ENCODE data around the gene SYT3.
"Not testable (repeated sequence)": the region's sequence is repeated elsewhere in the genome, so short reads cannot be mapped to it uniquely, and the experiment has no call there.

Gene SYT3

DNA sequence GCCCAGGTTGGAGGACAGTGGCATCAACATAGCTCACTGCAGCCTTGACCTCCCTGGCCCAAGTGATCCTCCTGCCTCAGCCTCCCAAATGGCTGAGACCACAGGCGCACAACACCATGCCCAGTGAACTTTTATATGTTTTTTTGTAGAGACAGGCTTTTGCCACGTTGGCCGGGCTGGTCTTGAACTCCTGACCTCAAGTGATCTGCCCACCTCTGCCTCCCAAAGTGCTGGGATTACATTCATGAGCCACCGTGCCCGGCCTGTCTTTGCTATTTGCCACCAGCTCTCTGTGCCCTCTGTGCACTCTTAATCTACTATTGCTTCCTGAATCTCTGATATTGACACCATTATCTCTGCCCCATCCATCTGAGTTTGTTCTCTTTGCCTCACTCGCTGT is 37.2 kb downstream of the SYT3 start:
- DNase-seq: no peak

DNA sequence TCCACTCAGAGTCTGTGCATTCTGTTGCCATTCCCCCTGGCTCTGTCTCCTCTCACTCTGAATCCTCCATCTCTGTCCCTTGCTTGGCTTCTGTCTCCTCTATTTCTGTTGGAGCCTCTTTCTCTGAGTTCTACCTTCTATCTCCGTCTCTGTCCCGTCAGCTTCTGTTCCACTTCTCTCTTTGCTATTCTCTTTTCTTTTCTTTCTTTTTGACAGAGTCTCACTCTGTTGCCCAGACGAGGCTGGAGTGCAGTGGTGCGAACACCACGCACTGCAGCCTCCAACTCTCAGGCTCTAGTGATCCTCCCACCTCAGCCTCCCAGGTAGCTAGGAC is 37.6 kb downstream of the SYT3 start:
- DNase-seq: no peak

DNA sequence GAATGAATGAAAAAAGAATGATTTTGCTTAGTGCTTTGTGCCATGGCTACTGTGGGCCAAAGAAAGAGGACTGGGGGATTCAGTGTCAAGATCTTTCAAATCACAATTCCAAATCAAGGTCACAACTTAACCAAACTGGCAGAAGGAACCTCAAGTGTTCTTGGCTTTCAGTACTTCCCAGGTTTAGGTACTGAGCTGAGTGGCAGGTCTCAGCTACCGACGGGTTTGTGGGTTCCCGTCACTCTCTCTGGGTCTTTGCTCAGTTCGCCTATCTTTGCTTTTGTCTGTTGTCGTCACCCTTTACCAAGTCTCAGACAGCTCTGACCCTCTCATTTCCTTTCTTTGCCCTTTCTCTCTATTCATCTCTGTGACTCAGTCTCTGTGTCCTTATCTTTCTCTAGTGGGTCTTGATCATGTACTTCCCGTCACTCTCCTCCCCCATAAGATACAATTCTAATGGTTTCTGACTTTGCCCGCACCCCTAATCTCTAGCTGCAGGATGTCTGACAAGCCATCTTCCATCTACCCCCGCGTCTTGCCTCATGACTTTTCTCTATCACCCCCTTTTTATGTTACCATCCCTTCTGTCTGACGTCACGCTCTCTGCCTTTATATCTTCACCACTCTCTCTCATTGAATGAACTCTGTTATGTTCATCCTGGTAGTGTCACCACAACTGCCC is 38.1 kb downstream of the SYT3 start:
- no peak for DNase-seq

DNA sequence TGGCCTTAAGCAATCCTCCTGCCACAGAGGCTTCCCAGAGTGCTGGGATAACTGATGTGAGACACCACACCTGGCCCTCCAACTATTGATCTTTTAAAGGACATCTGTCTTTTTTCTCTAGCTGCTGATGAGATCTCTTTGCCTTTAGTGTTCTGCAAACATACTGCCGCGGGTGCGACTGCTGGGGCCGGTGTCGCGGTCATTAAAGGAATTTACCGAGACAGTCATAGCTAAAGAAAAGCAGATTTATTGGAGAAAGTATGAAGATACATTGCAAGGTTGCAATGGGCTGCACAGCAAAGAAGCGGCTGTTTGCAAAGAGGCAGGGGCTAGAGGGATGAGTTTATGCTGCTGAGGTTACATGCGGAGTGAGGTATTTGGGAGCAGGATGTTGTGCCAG is 40.3 kb downstream of the SYT3 start:
- no peak for DNase-seq

DNA sequence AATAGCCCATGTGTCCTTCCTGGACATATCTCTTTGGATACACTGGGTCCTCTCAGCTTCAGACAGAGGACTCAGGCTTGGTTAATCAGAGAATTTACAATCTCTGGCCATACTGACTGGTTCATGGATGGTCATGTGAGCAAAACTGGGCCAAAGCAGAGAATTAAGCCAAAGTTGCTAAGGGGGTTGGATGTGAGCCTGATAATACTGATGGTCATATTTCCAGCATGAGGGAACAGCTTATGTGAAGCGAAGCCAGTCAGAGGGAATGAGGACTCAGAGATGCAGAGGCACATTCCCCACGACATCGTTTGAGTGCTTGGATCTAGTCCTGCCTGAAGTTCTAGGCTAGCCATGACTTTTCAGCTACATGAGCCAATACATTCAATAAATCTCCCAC is 49.5 kb downstream of the SYT3 start:
- DNase-seq: no peak

DNA sequence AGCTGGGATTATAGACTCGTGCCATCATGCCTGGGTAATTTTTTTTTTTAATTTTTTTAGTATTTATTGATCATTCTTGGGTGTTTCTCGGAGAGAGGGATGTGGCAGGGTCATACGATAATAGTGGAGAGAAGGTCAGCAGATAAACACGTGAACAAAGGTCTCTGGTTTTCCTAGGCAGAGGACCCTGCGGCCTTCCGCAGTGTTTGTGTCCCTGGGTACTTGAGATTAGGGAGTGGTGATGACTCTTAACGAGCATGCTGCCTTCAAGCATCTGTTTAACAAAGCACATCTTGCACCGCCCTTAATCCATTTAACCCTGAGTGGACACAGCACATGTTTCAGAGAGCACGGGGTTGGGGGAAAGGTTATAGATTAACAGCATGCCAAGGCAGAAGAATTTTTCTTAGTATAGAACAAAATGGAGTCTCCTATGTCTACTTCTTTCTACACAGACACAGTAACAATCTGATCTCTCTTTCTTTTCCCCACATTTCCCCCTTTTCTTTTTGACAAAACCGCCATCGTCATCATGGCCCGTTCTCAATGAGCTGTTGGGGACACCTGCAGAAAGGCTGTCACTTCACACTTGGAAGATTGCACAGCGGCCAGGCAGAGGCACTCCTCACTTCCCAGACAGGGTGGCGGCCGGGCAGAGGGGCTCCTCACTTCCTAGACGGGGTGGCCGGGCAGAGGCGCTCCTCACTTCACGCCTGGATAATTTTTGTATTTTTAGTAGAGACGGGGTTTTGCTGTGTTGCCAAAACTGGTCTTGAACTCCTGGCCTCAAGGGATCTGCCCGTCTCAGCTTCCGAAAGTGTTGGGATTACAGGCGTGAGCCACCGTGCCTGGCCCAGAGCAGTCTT is 57.7 kb downstream of the SYT3 start:
- not testable (repeated sequence) for DNase-seq

DNA sequence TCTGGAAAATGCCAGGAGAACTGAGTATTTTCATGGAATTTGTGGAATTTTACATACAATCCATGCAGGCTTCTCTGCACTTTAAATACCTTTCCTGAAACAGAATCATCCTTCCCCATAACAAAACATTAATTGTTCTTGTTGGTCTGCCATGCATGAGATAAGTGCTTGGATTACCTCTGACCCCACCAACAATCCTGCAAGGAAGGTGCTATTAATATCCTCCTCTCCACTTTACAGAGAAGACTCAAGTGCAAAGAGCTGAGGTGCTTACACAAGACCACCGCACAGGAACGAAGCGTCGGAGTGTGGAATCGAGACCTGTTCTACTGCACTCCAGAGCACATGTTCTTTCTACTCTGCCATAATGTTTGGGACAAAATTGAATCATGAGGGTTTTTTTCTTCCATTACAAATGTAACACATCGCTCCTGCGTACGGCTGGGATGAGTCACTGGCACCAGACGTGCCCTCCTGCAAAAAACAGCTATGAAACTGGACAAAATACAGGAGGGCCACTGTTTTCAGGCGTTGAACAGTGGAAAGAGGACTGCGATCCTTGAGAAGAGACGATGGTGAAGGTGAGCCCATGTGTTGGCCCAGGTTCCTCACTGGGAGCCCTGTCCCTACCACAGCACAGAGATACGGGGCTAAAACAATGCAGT is 58.6 kb downstream of the SYT3 start:
- DNase-seq: no peak

DNA sequence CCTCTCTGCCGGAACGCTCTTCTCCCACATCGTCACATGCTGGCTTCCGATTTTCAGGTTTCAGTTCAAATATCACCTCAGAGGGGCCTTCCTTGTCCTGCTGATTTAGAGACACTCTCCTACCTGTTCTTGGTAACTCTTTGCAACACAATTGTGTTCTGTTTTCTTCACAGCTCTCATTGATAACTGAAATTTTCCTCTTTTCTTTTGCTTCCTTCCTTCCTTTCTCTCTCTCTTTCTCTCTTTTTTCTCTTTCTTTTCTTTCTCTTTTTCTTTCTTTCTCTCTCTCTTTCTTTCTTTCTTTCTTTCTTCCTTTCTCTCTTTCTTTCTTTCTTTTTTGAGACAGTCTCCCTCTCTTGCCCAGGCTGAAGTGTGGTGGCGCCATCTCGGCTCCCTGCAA is 59.4 kb downstream of the SYT3 start:
- DNase-seq: no peak

DNA sequence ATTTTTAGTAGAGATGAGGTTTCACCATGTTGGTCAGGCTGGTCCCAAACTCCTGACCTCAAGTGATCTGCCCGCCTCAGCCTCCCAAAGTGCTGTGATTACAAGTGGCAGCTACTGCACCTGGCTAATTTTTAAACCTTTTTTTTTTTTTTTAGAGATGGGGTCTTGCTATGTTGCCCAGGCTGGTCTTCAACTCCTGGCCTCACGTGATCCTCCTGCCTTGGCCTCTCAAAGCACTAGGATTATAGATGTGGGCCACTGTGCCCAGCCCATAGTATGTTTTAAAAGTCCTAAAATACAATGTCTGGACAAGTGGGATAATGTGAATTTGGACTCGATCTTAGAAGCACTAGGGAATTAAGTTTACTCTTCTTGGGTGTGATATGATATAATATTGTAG is 62.9 kb downstream of the SYT3 start:
- DNase-seq: not testable (repeated sequence)

DNA sequence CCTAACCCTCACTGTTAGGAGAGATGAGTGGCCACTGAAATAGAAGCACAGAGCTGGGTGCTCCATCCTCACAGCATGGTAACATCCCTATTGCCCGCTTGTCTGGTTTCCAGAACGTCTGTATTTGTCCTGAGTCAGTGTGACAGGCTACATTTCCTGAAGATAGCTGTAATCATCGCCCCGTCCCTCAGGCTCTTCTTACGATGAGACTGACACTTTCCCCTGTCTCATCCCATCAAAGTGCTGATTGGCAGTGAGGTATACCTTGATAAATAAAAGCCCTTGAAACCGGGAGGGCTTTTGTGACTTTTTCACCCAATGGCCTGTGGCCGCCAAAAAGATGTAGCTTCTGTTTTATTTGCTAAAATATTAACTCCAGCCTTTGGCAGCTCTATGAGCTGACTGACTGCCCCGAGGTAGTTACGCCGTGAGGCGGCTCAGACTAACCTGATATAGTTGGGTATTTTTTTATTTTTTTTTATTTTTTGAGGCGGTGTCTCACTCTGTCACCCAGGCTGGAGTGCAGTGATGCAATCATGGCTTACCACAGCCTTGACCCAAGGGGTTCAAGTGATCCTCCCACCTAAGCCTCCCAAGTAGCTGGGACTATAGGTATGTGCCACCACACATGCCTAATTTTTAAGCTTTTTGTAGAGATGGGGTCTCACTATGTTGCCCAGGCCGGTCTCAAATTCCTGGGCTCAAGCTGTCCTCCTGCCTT is 65.8 kb downstream of the SYT3 start:
- DNase-seq: no peak
